GM12801 (cell line): ENCODE measurements around the gene NT5DC4.

Source experiments
- CTCF ChIP-seq: IDR thresholded peaks from one replicate; pipeline ENCODE4 v1.5.1; 2011; ENCODE audit warnings: control low read depth; ENCODE audit not compliant: insufficient read length; ENCODE audit errors: extremely low read depth

NT5DC4 gene

GRCh38 chr2:112720785-112721184 is at the start of gene NT5DC4:
TSS of gene NT5DC4 (plus strand) at chr2:112721020. CDS start at chr2:112721080, 60 bp downstream.
- no peak for TF ChIP-seq CTCF

GRCh38 chr2:112671801-112672200 is 49.0 kb upstream of the NT5DC4 start:
- TF ChIP-seq CTCF: no peak

- no peak for TF ChIP-seq CTCF
These were observed 47.8 kb upstream of the NT5DC4 start for GRCh38 chr2:112673008-112673407.

GRCh38 chr2:112674229-112674628 is 46.6 kb upstream of the NT5DC4 start:
- no peak for TF ChIP-seq CTCF

GRCh38 chr2:112679484-112679883 is 41.3 kb upstream of the NT5DC4 start:
- TF ChIP-seq CTCF: no peak

GRCh38 chr2:112680666-112681101 is 40.1 kb upstream of the NT5DC4 start:
- TF ChIP-seq CTCF: no peak

- no peak for TF ChIP-seq CTCF
These were observed 38.7 kb upstream of the NT5DC4 start for GRCh38 chr2:112682101-112682500.
